ENCODE measurements around the gene HERPUD1. TPM values are rescaled to one million over a fixed set of nuclear protein-coding genes. Genes with fewer than 3 reads are reported as not detected.

The HERPUD1 gene
- total and polyA plus RNA-seq, 2 of the 13 experiments (the other 11 are each of a cell fraction or from before 2014, with no cell fraction given) = 96.2 to 323 TPM

GRCh38 chr16:56946767-56947603 lies 15.0 kb downstream of the HERPUD1 start (continued):
- no peak for TF ChIP-seq DMAP1 (CRISPR knock-in tag; IDR thresholded peaks at IDR 0.05)
- TF ChIP-seq SATB2 (CRISPR knock-in tag; IDR thresholded peaks at IDR 0.05) = no peak
- TF ChIP-seq CENPBD1 (CRISPR knock-in tag; IDR thresholded peaks at IDR 0.05; ENCODE audit: borderline replicate concordance, low read depth) = no peak
- no peak for TF ChIP-seq ZBTB26 (CRISPR knock-in tag; IDR thresholded peaks at IDR 0.05; ENCODE audit: borderline replicate concordance)
- TF ChIP-seq GTF2F1 (IDR thresholded peaks at IDR 0.05; ENCODE audit: low read length) = no peak
- 0 out of 2 replicates have a peak, but pooled peaks have one; percentile 32 for TF ChIP-seq CBX5 (CRISPR knock-in tag; IDR thresholded peaks at IDR 0.05; ENCODE audit: borderline replicate concordance)
- no peak for TF ChIP-seq SP5 (CRISPR knock-in tag; IDR thresholded peaks at IDR 0.05; ENCODE audit: borderline replicate concordance, low read depth)
- TF ChIP-seq ZBTB33 (CRISPR knock-in tag; IDR thresholded peaks at IDR 0.05) = no peak
- no peak for TF ChIP-seq PAXIP1 (CRISPR knock-in tag; conservative IDR thresholded peaks at IDR 0.05)
- TF ChIP-seq CHD2 (IDR thresholded peaks at IDR 0.05; ENCODE audit: low read depth, low read length) = no peak
- no peak for TF ChIP-seq CCDC6 (CRISPR knock-in tag; IDR thresholded peaks at IDR 0.05)
- TF ChIP-seq, protein P1, sequence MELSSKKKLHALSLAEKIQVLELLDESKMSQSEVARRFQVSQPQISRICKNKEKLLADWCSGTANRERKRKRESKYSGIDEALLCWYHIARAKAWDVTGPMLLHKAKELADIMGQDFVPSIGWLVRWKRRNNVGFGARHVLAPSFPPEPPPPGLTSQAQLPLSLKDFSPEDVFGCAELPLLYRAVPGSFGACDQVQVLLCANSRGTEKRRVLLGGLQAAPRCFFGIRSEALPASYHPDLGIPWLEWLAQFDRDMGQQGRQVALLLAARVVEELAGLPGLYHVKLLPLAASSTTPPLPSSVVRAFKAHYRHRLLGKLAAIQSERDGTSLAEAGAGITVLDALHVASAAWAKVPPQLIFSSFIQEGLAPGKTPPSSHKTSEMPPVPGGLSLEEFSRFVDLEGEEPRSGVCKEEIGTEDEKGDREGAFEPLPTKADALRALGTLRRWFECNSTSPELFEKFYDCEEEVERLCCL (CRISPR knock-in tag; IDR thresholded peaks at IDR 0.05; ENCODE audit: borderline replicate concordance) = no peak
- TF ChIP-seq ZSCAN5A (CRISPR knock-in tag; IDR thresholded peaks at IDR 0.05; ENCODE audit: borderline replicate concordance) = no peak
- TF ChIP-seq PHB2 (IDR thresholded peaks at IDR 0.05; ENCODE audit: partially characterized antibody) = no peak
- 0 out of 2 replicates have a peak, but pooled peaks have one; percentile 23 for TF ChIP-seq ZFP91 (CRISPR knock-in tag; IDR thresholded peaks at IDR 0.05; ENCODE audit: borderline replicate concordance)
- TF ChIP-seq CENPT (CRISPR knock-in tag; IDR thresholded peaks at IDR 0.05; ENCODE audit: low read depth) = no peak
